Psoas muscle (tissue), 8 donors: ENCODE data around the gene UNC45B. TPM values are rescaled to one million over a fixed set of nuclear protein-coding genes. Genes with fewer than 3 reads are reported as not detected.

Experiments used
- ATAC-seq, 4 donors: fragments of 200-7000 bp; cut with Tn5 transposase; one replicate each; pipeline ENCODE4 v1.9.1; 2020; ENCODE audit warnings: moderate library complexity in 3 of 4, mild to moderate bottlenecking in 2 of 4
- DNase-seq, 2 donors: peaks; one replicate each; pipeline ENCODE4 v3.0.0-alpha.2; 2020
- H3K27ac ChIP-seq: fragments of 200-600 bp; one replicate; pipeline ENCODE4 v1.8.0; 2022
- H3K27me3 ChIP-seq, 3 donors: fragments of 200-600 bp in 1 of 3; one replicate each; pipeline versions ENCODE4 v1.6.1 to v1.8.0; 2013 to 2022; ENCODE audit warnings: low read length in 2 of 3, mild to moderate bottlenecking in 2 of 3, moderate library complexity in 1 of 3; ENCODE audit not compliant: insufficient read depth in 3 of 3
- H3K36me3 ChIP-seq, 2 donors: fragments of 200-600 bp in 1 of 2; one replicate each; pipeline versions ENCODE4 v1.6.1 to v1.8.0; 2013 to 2022; ENCODE audit warnings: low read depth in 1 of 2, mild to moderate bottlenecking in 1 of 2, moderate library complexity in 1 of 2; ENCODE audit not compliant: insufficient read depth in 1 of 2
- H3K4me1 ChIP-seq: fragments of 200-600 bp; one replicate; pipeline ENCODE4 v1.8.0; 2022
- H3K4me3 ChIP-seq: fragments of 200-600 bp; one replicate; pipeline ENCODE4 v1.8.0; 2022; ENCODE audit warnings: mild to moderate bottlenecking
- H3K9me3 ChIP-seq: fragments of 200-600 bp; one replicate; pipeline ENCODE4 v1.8.0; 2022
- WGBS, 3 donors: extraction: QIAGEN DNeasy Blood & Tissue Kit; methylation state at CpG; one replicate each; pipeline versions ENCODE4 v1.1.6 to v1.1.7; 2013; 5-methylcytosine and 5-hydroxymethylcytosine counted together
- intact Hi-C, 2 donors: fragments of 100-400 bp; cut with DNase I; formaldehyde crosslinking; loops; one replicate each; pipeline versions ENCODE4 v1.11.0 to v1.14.2; 2022
- polyA plus RNA-seq, 3 donors: library from polyadenylated mRNA; stranded (reverse); fragments of 200-250 nt; gene quantifications; one replicate each; pipeline ENCODE4 v1.2.3, GENCODE V29; 2013
- total RNA-seq, 4 donors: library from RNA; stranded (reverse); fragmentation: NEBNext Ultra II Directional in 2 of 4; extraction: Animal tissue kit (Norgen Biotek cat#: 25700) in 2 of 4; gene quantifications; one replicate each; pipeline versions ENCODE4 v1.2.1 to v1.2.4, GENCODE V29; 2021 to 2023
- TF ChIP-seq, protein P1 (sequence below): fragments of 200-600 bp; IDR thresholded peaks from one replicate; pipeline ENCODE4 v1.8.0; 2022; ENCODE audit warnings: antibody characterized with exemption
- donor health status: healthy with polysubstance abuse.
- donor health status: DM: no; HTN: no; CAD: no; lungs with moderate emphysema.
- donor health status: Bipolar disorder and iron deficiency.
- donor health status: healthy.
- donor health status: DM: yes; HTN: yes; CAD: no.
- donor health status: DM: no; HTN: no; CAD: no.
- donor health status: DM: no; HTN: no; CAD: no.
- donor health status: DM: yes; HTN: yes; CAD: no.

The UNC45B gene
- total and polyA plus RNA-seq, 7 donors = 6.2 to 395 (median 109) TPM

- no peak for ATAC-seq
- TF ChIP-seq, protein P1, sequence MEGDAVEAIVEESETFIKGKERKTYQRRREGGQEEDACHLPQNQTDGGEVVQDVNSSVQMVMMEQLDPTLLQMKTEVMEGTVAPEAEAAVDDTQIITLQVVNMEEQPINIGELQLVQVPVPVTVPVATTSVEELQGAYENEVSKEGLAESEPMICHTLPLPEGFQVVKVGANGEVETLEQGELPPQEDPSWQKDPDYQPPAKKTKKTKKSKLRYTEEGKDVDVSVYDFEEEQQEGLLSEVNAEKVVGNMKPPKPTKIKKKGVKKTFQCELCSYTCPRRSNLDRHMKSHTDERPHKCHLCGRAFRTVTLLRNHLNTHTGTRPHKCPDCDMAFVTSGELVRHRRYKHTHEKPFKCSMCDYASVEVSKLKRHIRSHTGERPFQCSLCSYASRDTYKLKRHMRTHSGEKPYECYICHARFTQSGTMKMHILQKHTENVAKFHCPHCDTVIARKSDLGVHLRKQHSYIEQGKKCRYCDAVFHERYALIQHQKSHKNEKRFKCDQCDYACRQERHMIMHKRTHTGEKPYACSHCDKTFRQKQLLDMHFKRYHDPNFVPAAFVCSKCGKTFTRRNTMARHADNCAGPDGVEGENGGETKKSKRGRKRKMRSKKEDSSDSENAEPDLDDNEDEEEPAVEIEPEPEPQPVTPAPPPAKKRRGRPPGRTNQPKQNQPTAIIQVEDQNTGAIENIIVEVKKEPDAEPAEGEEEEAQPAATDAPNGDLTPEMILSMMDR = no peak
- H3K27me3 ChIP-seq = no peaks in the 10 kb centered on the region
- H3K27ac ChIP-seq = no peak overlapping the region
- H3K4me1 ChIP-seq = peaks cover 12% of the 10 kb centered on the region
- peaks cover 6 to 70% of the 10 kb centered on the region in 2 donors for H3K36me3 ChIP-seq
- H3K9me3 ChIP-seq = no peaks in the 10 kb centered on the region
- intact Hi-C loops = no loop called here
- no peak for DNase-seq
- 92 to 94% (median 93%) methylated on average over 6 of the region's 6 CpGs for WGBS, 3 donors
- H3K4me3 ChIP-seq = no peak overlapping the region
These were observed 9.4 kb upstream of the UNC45B start for GRCh38 chr17:35138218-35138617.

DNA sequence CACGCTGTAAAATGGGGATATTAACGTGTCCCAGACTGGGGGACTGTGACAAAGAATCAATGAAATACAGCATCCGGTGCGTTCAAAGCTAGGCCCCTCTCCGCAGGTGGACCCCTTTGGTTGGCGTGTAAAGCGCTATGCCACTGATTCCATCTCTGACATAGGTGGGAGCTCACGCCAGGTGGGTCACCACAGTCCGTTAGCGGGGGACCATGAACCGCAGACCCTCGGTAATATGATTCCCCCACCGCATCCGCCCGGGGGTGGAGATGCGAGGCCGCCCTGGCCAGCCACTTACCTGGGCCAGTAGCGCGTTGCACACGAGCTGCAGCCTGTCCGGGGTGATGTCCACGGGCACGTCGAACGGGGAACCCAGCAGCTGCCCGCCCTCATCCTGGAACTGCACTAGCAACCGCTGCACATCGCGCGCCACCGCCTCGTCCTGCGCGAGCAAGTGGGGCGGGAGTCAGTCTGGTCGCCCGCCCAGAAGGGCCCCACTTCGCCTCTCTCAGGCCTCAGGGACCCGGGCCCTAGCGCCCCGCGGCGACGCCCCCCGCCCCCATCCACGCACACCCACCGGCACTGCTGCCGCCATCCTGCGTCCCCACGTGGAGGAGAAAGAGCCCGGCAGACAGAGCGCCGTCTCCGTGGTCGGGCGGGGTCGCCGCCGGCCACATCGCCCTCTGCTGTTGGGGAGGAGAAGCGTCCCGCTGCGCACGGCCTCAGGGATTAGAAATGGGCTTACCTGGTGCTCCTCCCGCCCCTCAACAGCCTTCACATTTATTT is 5.7 kb upstream of the UNC45B start, which contains the start of gene NLE1:
Gene NLE1 (minus strand): TSS at position 623 of the 786 bp plus-strand sequence. CDS start 28 bp downstream, at position 595.
- peak within 1 kb of the TSS; percentile 85 for H3K4me3 ChIP-seq
- peaks cover 22% of the 10 kb centered on the region for H3K4me1 ChIP-seq
- peak within 1 kb of the TSS; percentile 67 for H3K27ac ChIP-seq
- ATAC-seq = peak; percentile 89 to 96 (median 94)
- DNase-seq = peak; percentile 83 to 92
- 0 to 1% (median 1%) methylated on average over 58 to 65 of the region's 65 CpGs for WGBS, 3 donors
- no peaks in the 10 kb centered on the region for H3K27me3 ChIP-seq
- TF ChIP-seq, protein P1 = peak; percentile 90
- intact Hi-C loops = loop anchor here in 1 of 2 donors (10.0 kb wide), 1 partner anchor 393 kb away; the partner anchor contains the start of gene SLFN12L
- no peaks in the 10 kb centered on the region for H3K9me3 ChIP-seq
- peaks cover 0 to 33% of the 10 kb centered on the region in 2 donors for H3K36me3 ChIP-seq

DNA sequence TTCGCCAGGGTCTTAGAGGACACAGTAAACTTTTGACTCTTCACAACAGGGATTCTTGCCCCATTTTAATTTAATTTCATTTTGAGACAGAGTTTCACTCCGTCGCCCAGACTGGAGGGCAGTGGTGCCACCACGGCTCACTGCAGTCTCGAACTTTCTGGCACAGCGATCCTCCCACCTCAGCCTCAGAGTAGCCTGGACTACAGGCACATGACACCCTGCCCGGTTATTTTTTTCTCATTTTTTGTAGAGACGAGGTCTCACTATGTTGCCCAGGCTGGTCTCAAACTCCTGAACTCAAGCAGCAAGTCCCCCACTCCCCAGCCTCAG is 5.2 kb upstream of the UNC45B start:
- no peaks in the 10 kb centered on the region for H3K9me3 ChIP-seq
- intact Hi-C loops = loop anchor here in 1 of 2 donors (10.0 kb wide), 1 partner anchor 392 kb away; the partner anchor contains the start of gene SLFN12L
- H3K27ac ChIP-seq = peak overlapping the region; percentile 67
- H3K4me1 ChIP-seq = peaks cover 23% of the 10 kb centered on the region
- DNase-seq (no peak), ATAC-seq (peak in 1 of 4 donors; percentile 1)
- peak overlapping the region; percentile 85 for H3K4me3 ChIP-seq
- no peaks in the 10 kb centered on the region for H3K27me3 ChIP-seq
- TF ChIP-seq, protein P1 = no peak
- 58 to 72% (median 62%) methylated on average over 8 of the region's 8 CpGs for WGBS, 3 donors
- peaks cover 0 to 27% of the 10 kb centered on the region in 2 donors for H3K36me3 ChIP-seq

DNA sequence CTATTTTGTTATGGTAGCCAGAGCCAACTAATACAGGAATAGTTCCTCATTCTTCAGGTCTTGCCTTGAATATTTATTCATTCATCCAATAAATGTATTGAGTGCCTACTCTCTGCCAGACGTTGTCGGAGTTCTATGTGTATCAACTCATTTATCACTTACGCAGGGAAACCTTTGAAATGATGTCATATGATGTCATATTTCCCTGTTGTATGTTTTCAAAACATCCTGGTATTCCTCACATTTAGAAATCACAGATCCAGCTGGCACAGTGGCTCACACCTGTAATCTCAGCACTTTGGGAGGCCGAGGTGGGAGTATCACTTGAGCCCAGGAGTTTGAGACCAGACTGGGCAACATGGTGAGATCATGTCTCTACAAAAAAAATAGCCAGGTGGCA is 2.8 kb upstream of the UNC45B start:
- Histone ChIP-seq H3K4me3 (no peak overlapping the region), H3K27ac (no peak overlapping the region), H3K27me3 (no peaks in the 10 kb centered on the region), H3K4me1 (peaks cover 30% of the 10 kb centered on the region), H3K9me3 (no peaks in the 10 kb centered on the region), H3K36me3 (peaks cover 0 to 11% of the 10 kb centered on the region in 2 donors)
- ATAC-seq (no peak), DNase-seq (no peak)
- intact Hi-C loops = loop anchor here in 1 of 2 donors (10.0 kb wide), 1 partner anchor 390 kb away; the partner anchor contains the start of gene SLFN12L
- TF ChIP-seq, protein P1 = no peak
- WGBS, 3 donors = 80 to 84% (median 83%) methylated on average over 4 of the region's 4 CpGs
